ENCODE measurements around the gene C3orf85.

- TF ChIP-seq EZH2 (IDR thresholded peaks at IDR 0.05): no peak
- no peak for TF ChIP-seq CTCF (IDR thresholded peaks at IDR 0.05)
- no peak for TF ChIP-seq EZH2phosphoT487 (IDR thresholded peaks at IDR 0.05)
These were observed 52.2 kb downstream of the C3orf85 start for GRCh38 chr3:109188741-109189140.

All from neural progenitor cell (in vitro differentiated cells).